GM19023 (cell line): ENCODE data around the gene CTTN.

Experiments
- ATAC-seq: cut with Tn5 transposase; IDR thresholded peaks from one replicate; pipeline ENCODE4 v1.9.1; 2021; ENCODE audit warnings: mild to moderate bottlenecking, moderate library complexity; ENCODE audit not compliant: unreplicated experiment

Gene CTTN

GRCh38 chr11:70473873-70474690 is 75.8 kb downstream of the CTTN start:
- ATAC-seq = no peak

- ATAC-seq = no peak
Measured at GRCh38 chr11:70474710-70475109, 76.4 kb downstream of the CTTN start.

GRCh38 chr11:70476669-70477068 is 78.3 kb downstream of the CTTN start:
- ATAC-seq = no peak

GRCh38 chr11:70477176-70477575 is 78.8 kb downstream of the CTTN start:
- ATAC-seq = no peak

GRCh38 chr11:70477609-70478008 is 79.3 kb downstream of the CTTN start:
- no peak for ATAC-seq

GRCh38 chr11:70478166-70478890 is 80.0 kb downstream of the CTTN start:
- ATAC-seq = no peak

GRCh38 chr11:70480711-70481110 is 82.4 kb downstream of the CTTN start:
- ATAC-seq = no peak

- no peak for ATAC-seq
Measured at GRCh38 chr11:70481625-70482528, 83.5 kb downstream of the CTTN start.

GRCh38 chr11:70482529-70482917 is 84.2 kb downstream of the CTTN start:
- no peak for ATAC-seq

GRCh38 chr11:70483077-70483861 is 84.9 kb downstream of the CTTN start:
- ATAC-seq = no peak

- no peak for ATAC-seq
Measured at GRCh38 chr11:70483917-70484316, 85.6 kb downstream of the CTTN start.

- no peak for ATAC-seq
Measured at GRCh38 chr11:70485326-70486025, 87.1 kb downstream of the CTTN start.

GRCh38 chr11:70486026-70486415 is 87.7 kb downstream of the CTTN start:
- no peak for ATAC-seq
